Measurements from ENCODE around the gene PNPLA6.

The PNPLA6 gene

DNA sequence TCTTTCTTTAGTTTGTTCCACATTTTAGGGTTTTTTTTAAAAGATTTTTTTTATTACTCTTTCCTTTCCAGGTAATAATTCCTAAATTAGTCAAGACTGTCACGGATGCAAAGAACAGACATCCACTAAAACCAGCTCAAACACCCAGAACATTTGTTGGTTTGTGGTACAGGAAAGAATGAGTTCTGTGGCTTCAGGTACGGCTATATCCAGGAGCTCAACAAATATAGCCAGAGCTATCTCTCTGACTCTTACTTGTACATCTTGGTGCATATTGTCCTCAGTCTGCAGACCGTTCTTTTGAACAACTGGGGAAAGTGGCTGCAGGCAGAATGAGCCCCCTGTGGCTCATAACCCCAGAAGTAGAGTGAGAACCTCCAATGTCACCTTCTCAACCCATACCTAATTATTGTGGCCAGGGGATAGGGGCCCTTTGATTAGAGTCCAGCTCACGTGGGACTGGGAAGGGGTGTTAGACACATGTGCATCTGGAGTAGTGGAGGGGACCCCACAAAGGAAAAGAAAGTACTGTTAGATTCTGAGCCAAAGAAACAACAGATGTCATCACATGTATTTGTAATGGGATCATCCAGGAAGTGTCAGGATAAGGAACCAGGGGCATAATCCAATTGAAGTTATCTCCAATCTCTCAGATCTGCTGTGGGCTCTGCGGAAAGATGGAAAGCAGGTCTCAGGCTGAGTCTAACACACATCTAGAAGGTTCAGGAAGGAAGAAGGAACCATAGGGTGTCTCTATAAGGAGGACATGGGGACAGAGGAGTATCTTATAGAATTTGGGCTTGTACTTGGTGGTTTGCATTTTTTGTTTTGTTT lies 21.5 kb upstream of the PNPLA6 start:
- no peak overlapping the region for H3K27ac ChIP-seq
- H3K4me3 ChIP-seq: no peak overlapping the region

- Histone ChIP-seq H3K27ac (peak overlapping the region in 20 of 21 experiments; percentile 53 to 89 (median 77)), H3K4me3 (peak overlapping the region in 3 of 7 experiments; percentile 21 to 61 (median 55))
Measured at GRCh38 chr19:7515110-7515644, 20.3 kb upstream of the PNPLA6 start.

- Histone ChIP-seq H3K4me3 (peak within 1 kb of the TSS; percentile 37 to 61 (median 51)), H3K27ac (peak within 1 kb of the TSS; percentile 56 to 96 (median 84))
Measured at GRCh38 chr19:7515645-7516151, 19.8 kb upstream of the PNPLA6 start, which contains the start of gene ZNF358. Gene ZNF358, plus strand, starts transcription at chr19:7516103. Its CDS starts 3,140 bp downstream, at chr19:7519243.

GRCh38 chr19:7516333-7516732 lies 19.2 kb upstream of the PNPLA6 start:
- Histone ChIP-seq H3K4me3 (peak overlapping the region; percentile 37 to 61 (median 51)), H3K27ac (peak overlapping the region in 20 of 21 experiments; percentile 37 to 96 (median 84))

DNA sequence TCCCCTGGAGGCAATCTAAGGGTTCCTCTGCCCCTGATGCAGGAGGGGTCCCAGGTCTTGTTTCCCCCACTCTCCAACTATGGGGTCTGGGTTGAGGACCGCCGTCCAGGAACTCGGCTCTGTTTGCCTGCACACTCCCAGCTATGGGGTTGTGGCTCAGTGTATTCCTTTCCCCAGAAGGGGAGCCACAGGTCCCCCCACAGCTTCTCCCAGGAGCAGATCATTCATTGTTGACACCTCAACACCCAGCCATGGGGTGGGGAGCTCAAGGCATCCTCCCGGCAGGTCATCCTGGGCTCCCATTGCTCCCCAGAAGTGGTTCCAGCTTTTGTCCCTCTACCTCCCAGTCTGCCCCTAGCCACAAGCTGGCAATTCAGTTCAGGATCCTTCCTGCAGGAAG lies 18.6 kb upstream of the PNPLA6 start:
- Histone ChIP-seq H3K27ac (peak overlapping the region in 16 of 21 experiments; percentile 56 to 96 (median 84)), H3K4me3 (peak overlapping the region; percentile 37 to 61 (median 51))

GRCh38 chr19:7519361-7520130 lies 16.0 kb upstream of the PNPLA6 start:
- no peak overlapping the region for H3K4me3 ChIP-seq
- no peak overlapping the region for H3K27ac ChIP-seq

GRCh38 chr19:7520131-7521051 lies 15.1 kb upstream of the PNPLA6 start:
- Histone ChIP-seq H3K4me3 (no peak overlapping the region), H3K27ac (peak overlapping the region in 1 of 21 experiments; percentile 4)

GRCh38 chr19:7521551-7522071 lies 13.9 kb upstream of the PNPLA6 start:
- Histone ChIP-seq H3K27ac (peak overlapping the region in 16 of 21 experiments; percentile 32 to 90 (median 78)), H3K4me3 (peak overlapping the region in 4 of 7 experiments; percentile 61 to 97 (median 82))

DNA sequence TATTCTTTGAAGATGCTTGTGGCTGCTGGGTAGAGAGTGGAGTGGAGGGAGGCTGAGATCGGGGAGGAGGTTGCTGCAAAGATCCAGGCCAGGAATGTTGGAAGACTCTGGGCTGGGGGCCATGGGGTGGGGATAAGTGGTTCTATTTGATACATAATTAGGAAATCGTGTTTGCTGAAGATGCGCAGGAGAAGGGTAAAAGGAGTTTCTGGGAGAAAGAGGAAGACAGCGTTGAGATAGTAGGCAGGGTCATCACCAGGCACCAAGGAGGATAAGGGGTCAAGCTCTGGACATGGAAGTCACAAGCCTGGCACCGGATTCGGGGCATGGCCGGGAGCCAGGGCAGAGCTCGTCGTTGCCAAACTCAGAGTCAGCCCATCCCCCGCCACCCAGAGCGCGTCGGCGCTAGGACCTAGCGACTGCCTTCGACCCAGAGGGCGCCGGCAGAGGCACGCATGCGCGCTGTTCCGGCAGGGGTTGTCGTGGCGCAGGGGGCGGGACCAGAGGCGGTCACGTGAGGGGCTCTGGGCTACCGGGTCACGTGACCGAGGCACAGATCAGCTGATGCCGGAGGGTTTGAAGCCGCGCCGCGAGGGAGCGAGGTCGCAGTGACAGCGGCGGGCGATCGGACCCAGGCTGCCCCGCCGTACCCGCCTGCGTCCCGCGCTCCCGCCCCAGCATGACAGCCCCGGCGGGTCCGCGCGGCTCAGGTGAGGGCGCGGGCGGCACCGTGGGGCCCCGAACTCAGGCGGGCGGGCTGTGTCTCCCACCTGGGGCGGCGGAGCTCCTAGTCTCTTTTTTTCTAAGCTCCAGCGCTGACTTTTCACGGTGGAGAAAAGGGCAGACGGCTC lies 13.2 kb upstream of the PNPLA6 start, which contains the start of gene MCOLN1:
Gene MCOLN1 (plus strand): TSS at position 553 of the 851 bp plus-strand sequence. CDS start 127 bp downstream, at position 680.
- H3K27ac ChIP-seq: peak within 1 kb of the TSS in 20 of 21 experiments; percentile 52 to 90 (median 78)
- peak within 1 kb of the TSS; percentile 61 to 97 (median 78) for H3K4me3 ChIP-seq

DNA sequence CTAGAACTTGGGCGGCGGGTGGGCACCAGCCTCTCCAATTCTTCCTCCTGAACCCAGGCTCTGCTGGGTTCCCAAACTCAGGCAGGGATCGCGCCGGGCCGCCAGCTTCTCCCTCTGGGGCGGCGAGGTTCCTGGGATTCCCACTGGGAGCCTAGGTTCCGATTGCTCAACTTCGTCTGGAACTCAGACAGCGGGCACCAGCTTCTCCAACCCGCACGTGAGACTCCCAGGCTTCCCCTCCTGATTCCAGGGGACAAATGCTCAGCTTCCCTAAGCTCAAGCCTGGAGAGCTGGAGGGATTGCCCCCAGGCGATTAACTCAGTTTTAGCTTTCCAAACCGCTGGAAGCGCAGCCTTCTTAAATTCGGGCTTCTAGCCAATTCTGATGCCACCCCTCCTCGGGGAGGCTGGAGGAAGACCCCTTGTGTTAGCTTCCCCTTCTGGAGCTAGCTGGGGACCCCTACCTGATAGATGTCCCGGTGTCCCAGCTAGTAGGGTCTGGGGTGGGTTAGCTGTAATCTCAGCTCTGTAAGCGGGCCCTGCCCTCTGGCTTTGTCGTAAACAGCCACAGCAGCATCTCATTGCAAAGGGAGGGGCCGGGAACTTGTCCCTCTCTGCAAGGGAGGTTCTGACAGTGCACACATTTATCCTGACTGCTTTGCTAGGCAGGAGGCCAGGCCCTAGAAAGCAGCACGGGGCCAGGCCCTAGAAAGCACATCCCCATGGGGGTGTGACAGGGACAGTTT lies 12.4 kb upstream of the PNPLA6 start:
- peak overlapping the region; percentile 61 to 97 (median 78) for H3K4me3 ChIP-seq
- peak overlapping the region in 20 of 21 experiments; percentile 52 to 90 (median 78) for H3K27ac ChIP-seq

DNA sequence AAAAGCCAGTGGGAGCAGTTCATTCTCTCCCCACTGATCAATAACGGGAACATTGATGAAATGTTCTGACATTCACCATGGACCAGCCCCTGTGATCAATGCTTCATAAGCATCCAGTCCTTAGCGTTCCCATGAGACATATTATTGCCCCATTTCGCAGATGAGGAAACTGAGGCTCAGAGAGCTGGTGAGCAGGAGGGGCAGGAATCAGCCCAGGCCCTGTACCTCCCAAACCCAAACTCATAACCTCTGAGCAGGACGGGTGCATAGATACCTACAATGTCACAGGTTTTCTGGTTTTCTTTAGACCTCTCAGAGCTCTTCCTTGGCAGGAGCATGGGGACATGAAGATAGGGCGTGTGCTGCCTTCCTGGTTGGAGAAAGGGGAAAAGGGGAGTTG lies 11.0 kb upstream of the PNPLA6 start:
- Histone ChIP-seq H3K27ac (no peak overlapping the region), H3K4me3 (no peak overlapping the region)

DNA sequence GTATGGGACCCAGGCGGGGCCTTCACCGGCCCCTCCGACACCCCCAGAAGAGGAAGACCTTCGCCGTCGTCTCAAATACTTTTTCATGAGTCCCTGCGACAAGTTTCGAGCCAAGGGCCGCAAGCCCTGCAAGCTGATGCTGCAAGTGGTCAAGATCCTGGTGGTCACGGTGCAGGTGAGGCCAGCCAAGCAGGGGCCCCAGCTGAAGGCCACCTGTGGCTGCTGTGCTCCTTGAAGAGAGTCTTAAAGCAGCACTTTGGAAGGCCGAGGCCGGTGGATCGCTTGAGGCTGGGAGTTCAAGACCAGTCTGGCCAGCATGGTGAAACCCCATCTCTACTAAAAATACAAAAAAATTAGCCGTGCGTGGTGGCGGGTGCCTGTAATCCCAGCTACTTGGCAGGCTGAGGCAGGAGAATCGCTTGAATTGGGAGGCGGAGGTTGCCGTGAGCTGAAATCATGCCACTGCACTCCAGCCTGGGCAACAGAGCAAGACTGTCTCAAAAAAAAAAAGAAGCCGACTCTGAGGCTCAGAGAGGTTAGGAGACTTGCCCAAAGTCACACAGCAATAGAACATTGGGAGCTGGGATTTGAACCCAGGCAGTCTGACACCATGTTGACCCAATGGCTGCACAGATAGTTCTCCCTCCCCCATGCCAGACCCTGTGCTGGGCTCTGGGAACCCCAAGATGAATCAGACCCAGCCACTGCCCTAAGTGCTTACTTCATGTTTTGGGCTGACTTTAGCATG lies 10.4 kb upstream of the PNPLA6 start:
- no peak overlapping the region for H3K27ac ChIP-seq

DNA sequence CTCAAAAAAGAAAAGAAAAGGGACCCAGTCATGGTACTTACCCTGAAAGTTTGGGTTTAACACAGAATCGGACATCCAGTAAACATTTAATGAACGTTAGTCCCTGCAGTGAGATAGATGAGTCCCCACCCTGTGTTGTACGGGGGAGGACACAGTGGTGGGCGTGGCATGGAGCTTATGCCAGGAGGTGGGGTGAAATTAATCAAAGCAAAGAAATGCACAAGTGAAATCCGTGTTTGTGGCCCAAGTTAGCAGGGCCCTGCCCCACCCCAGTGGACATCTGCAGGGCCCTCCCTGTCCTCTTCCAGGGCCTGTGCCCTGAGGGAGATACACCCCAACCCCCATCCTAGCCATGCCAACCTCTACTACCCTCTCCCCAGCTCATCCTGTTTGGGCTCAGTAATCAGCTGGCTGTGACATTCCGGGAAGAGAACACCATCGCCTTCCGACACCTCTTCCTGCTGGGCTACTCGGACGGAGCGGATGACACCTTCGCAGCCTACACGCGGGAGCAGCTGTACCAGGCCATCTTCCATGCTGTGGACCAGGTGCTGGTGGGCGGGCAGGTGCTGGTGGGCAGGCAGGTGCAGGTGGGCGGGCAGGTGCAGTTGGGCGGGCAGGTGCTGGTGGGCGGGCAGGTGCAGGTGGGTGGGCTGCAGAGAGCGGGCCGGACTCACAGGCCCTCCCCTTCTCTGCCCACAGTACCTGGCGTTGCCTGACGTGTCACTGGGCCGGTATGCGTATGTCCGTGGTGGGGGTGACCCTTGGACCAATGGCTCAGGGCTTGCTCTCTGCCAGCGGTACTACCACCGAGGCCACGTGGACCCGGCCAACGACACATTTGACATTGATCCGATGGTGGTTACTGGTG lies 9.2 kb upstream of the PNPLA6 start:
- Histone ChIP-seq H3K4me3 (no peak overlapping the region), H3K27ac (no peak overlapping the region)

More for the DNA sequence above, 10.4 kb upstream of the PNPLA6 start:
- H3K4me3 ChIP-seq: no peak overlapping the region

GRCh38 chr19:7527516-7528191 lies 7.9 kb upstream of the PNPLA6 start:
- H3K27ac ChIP-seq: no peak overlapping the region
- no peak overlapping the region for H3K4me3 ChIP-seq

- no peak overlapping the region for H3K27ac ChIP-seq
Measured at GRCh38 chr19:7528192-7528519, 7.4 kb upstream of the PNPLA6 start.

More at GRCh38 chr19:7528192-7528519, 7.4 kb upstream of the PNPLA6 start:
- no peak overlapping the region for H3K4me3 ChIP-seq

Measured in skin epidermis (tissue), 12 donors.